NCI-H774 (cell line): ENCODE data around the gene TNNT3.

Source experiments
- DNase-seq: peaks from one replicate; lab custom pipeline; 2025; lab: John Stamatoyannopoulos, UW

The TNNT3 gene

DNA sequence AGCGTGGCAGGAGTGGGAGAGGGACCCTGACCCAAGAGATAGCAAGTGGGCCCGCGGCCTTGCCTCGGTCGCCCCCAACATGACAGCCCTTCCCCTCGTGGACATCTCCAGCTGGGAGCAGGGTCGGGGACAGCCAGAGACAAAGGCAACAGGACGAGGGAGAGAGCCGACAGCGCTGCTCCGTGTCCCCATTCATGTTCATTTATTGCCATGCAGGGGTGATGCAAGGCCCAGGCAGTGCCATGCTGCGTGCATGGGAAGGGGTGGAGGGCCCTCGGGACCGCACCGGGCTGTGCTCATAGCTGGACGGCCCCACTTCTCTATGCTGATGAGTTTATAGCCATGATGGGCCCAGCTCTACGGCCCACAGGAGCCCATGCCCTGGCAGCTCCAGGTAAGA is 40.3 kb downstream of the TNNT3 start:
- no peak for DNase-seq

DNA sequence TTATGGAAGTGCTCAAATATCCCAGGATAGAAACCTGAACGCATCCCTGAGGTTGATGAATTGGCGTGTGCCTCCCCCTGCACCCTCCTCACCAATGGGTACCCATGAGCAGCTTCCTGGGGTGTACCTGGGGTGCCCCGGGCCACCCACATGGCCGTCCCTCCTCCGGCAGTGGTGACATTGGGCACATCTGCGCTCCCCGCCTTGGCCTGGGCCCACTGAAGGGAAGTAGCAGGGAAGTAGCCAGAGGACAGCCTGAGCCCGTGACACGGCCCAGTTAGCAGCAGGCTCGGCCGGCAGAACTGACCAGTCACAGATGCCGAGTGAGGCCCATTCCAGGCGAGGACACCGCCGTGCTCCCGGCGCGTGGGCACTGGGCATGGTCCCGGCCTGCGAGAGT is 44.4 kb downstream of the TNNT3 start:
- DNase-seq, result no peak

DNA sequence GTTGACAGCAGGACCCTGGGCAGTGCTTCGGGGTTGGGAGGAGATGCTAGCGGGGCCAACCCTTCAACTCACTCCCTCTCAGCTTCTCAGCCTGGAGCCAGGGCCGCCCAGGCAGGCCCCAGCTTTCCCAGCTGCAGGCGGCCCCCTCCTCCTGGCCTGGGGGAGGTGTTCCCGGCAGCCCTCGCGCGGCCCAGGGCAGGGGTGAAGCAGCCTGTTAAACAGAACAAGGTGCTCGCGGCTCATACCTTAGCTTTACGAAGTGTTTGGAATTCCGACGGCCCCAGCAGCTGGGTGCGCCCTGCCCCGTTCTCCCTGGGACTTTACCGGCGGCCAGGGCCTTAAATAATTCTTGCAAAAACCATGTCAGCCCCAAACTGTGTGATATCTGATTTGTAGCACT is 44.8 kb downstream of the TNNT3 start:
- DNase-seq, result no peak

GRCh38 chr11:1964955-1965354 is 45.5 kb downstream of the TNNT3 start:
- no peak for DNase-seq

- no peak for DNase-seq
Measured at GRCh38 chr11:1966531-1966930, 47.0 kb downstream of the TNNT3 start.

DNA sequence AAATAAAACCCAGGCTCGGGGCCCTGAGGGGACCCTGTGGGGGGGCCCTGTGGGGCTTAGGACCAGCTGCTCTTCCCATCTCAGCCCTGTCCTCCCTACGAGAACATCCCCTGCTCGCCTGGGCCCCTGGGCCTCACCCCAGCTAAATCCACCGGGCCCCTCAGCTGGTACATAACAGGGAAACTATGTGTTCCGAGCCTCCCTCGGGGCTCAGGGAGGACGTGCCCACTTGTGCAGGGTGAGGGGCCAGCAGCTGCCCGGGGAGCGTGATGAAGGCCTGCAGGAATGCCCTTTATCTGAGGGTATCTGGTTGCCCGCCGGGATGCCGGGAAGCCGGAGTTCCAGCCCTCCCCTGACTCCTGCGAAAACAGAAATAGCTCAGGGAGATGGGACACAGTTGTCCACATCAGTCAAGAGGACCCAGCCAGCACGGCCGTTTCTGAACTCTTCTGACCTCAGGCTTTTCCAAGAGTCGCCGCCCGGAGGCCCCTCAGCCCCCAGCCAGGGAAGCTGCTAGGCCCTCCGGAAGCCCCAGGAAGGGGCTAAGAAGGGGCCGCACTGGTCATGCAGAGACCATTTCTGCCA is 48.2 kb downstream of the TNNT3 start:
- DNase-seq, result no peak

DNA sequence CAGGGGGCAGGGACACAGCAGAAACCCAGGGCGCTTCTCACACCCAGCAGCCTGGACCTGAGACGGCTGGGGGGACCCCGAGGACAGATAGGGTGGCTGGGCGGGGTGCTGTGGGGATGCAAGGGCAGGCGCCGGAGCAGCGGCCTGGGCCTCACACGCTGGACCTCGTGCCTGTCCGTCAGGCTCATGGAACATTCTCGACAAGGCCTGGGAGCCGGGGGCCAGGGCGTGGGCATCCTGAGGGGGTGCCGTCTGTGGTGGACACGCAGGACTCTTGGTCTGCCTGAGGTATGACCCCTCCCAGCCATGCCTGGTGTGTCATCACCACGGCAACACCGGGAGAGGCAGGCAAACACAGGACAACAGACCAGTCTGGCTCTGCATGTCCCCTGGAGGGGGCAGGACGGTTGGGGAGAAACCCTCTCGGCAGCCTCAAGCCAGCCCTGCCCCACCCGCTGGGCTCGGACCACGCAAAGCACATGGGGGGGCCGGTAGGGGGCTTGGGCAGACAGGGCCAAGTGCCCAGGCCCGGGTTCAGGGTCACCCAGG is 49.0 kb downstream of the TNNT3 start:
- DNase-seq, result no peak

DNA sequence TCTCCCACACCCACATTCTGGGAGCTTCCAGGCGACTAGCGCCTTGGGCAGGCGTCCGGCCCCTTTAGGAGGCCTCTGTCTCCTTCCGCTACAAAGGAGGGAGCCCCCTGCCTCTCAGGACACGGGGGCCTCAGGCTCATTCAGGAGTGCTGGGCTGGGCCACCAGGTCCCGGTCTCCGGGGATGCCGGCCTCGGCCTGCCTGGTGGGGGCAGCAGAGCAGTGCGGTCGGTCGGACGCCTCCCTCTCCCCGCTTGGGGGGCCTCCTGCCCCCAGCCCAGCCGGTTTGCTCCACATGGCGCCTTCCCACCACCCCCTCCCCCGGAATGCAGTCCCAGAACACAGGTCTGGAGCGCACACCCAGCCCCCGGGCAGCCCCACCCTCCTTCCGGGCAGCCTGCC is 49.5 kb downstream of the TNNT3 start:
- DNase-seq, result no peak

DNA sequence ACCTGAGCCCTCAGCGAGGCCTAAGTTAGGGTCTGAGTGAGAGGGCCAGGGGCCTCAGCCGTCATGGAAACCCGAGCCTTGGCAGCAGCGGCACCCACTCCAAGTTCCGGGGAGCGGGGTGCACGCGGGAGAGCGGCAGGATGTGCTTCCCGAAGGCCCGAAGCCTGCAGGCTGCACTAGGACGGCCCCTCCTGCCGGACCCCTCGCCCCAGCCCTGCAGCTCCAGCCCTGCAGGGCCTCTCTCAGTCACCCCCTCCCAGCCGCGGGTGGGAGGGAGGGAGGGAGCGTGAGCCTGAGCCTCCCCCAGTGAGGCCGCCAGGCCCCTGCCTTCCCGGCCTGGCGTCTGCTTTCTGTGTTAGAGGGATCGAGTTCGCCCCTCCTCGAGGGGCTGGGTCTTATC is 50.3 kb downstream of the TNNT3 start:
- DNase-seq, result no peak

DNA sequence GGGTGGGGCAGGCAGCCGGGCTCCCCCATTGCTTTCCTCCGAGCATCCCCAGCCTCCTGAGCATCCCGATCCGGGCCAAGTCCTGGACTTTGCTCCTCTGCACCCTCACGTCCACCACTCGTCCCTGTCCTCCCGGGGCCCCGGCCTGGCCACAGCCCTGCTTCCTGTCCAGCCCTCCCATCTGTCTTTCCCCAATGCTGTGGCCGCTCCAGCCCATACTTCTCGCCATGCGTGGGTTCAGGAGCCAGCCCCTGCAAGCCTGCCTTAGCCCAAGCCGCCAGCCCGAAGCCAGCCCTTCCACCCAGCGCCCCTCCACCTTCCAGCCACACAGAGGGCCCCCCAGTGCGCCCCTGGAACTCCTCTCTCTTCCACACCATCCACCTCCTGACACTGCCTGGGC is 51.5 kb downstream of the TNNT3 start:
- DNase-seq, result no peak

GRCh38 chr11:1975185-1975584 is 55.7 kb downstream of the TNNT3 start:
- DNase-seq, result no peak

DNA sequence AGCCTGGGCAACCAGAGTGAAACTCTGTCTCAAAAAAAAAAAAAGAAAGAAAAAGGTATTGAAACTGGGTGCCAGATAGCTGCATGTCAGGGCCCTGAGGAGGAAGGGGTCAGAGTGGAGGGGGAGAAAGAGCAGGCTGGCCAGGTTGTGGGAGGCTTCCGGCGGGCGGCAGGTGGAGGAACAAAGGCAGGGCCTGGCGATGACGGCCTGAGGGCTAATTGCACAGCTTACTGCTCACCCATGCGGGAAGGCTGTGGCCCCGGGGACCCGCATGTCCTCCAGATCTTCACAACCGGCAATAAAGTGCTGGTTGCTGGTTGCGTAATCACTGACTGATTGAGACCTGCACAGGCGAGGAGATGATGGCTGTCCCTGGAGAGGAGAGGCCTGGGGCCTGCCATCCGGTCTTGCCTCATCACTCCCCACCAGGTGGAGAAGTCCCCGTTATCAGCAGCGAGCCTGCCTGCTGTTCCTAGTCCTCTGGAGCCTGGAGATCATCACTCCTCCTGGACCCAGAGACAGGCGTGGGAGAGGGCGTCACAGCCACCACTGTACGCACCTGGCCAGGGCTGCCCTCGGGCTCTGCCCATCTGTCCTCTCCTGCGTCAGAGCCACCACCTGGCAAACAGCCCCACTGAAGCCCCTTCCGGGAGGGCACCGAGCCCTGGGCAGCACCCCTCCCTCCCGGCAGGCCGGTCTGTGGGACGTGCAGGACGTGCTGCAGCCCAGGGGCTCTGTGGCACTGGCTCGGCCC is 59.4 kb downstream of the TNNT3 start:
- no peak for DNase-seq

- DNase-seq, result no peak
Measured at GRCh38 chr11:1979607-1980006, 60.1 kb downstream of the TNNT3 start.

- DNase-seq, result no peak
Measured at GRCh38 chr11:1982873-1983600, 63.5 kb downstream of the TNNT3 start.

GRCh38 chr11:1983601-1983961 is 64.1 kb downstream of the TNNT3 start:
- no peak for DNase-seq

DNA sequence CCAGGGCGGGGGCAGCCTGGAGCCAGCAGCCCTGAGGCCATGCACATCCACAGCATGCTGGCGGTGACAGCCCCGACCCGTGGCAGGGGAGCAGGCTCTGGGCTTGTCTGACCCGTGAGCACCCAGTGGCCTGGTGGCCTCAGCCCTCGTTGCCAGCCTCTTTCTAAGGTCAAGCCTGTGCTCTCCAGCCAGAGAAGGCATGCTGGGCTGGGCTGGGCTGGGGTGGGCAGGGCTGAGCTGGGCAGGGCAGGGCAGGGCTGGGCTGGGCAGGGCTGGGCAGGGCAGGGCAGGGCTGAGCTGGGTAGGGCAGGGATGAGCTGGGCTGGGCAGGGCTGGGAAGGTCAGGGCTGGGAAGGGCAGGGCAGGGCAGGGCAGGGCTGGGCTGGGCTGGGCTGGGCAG is 67.5 kb downstream of the TNNT3 start:
- DNase-seq, result no peak

DNA sequence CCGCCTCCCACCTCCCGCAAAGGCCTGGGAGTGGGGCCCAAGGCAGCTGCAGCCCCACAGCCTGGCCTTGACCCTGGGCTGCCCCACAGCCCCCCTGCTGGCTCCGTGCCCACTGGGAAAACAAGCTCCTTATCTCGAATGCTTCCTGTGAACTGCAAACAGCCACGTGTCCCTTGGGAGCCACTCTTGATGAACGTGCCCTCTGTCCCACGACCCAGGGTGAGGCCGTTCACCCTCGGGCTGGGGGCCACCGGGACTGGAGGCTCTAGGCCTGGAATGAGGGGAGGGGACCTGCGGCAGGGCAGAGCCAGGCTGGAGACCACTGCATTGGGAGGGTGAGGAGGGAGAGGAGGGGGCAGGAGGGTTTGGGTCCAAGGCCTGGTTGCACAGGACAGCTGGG is 68.7 kb downstream of the TNNT3 start:
- no peak for DNase-seq
